Measurements from ENCODE around the gene TMEM81. TPM values are rescaled to one million over a fixed set of nuclear protein-coding genes. Genes with fewer than 3 reads are reported as not detected.

Gene TMEM81
- total RNA-seq, 1 donor from 2014 or later, result not detected

DNA sequence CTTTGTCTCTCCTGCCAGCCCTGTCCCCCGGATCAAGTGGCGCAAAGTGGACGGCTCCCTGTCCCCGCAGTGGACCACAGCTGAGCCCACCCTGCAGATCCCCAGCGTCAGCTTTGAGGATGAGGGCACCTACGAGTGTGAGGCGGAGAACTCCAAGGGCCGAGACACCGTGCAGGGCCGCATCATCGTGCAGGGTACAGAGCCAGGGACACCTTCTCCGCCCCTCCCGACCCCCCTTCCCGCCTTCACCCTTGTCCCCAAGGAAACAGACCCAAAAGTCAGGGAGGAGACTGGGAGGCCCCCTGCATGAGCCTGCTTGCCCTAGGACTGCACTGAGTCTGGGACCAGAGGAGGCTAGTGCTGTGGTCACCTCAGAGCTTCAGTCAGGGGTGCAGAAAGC, 23.0 kb downstream of the TMEM81 start:
- no peak for DNase-seq (ENCODE audit: low spot score)

DNA sequence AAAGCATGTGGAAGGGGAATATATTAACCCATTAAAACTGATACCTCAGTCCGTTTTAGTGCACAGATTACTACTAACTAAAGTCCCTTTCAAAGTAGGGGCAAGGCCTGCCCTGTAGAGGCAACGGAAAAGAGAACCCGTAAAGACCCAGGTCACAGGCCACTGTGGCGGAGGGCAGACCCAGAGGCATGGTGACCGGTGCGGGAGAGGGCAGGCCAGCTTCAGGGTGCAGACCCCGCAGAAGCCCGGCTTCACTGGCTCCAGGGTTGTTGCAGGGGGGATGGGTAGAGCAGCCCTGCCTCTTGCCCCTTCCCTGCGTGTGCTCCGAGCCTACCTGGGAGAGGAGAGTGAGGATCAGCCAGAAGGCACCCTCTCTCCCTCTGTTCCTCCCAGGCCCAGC, 23.5 kb downstream of the TMEM81 start:
- no peak for DNase-seq (ENCODE audit: low spot score)

DNA sequence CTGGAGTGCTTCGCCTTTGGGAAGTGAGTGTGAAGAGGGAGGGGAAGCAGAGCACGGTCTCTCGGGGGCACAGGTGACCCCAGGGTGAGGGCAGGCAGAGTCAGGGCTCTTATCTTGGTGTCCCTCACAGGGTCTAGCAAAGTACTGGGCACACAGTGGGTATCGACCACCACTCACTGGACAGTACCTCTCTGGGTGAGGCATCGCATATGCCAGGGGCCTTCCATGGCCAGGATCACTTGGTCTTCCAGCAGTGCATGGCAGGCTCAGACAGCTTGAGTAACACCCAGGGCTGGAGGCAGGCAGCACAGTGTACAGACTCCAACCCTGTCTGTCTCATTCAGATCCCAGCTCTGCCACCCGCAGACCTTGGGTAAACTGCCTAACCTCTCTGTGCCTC, 24.6 kb downstream of the TMEM81 start:
- no peak for DNase-seq (ENCODE audit: low spot score)

DNA sequence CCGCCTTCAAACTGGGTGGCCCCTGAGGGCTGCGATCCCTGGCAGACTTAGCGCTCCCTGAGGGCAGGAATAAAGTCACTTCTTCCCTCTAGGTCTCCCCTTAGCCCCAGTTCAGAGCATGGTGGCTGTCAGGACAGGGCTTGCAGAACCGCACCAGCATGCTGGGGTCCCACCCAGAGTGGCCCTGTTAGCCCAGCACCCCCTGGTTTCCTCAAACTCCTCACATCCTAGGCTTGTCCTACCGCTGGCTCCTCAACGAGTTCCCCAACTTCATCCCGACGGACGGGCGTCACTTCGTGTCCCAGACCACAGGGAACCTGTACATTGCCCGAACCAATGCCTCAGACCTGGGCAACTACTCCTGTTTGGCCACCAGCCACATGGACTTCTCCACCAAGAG, 25.4 kb downstream of the TMEM81 start:
- no peak for DNase-seq (ENCODE audit: low spot score)

DNA sequence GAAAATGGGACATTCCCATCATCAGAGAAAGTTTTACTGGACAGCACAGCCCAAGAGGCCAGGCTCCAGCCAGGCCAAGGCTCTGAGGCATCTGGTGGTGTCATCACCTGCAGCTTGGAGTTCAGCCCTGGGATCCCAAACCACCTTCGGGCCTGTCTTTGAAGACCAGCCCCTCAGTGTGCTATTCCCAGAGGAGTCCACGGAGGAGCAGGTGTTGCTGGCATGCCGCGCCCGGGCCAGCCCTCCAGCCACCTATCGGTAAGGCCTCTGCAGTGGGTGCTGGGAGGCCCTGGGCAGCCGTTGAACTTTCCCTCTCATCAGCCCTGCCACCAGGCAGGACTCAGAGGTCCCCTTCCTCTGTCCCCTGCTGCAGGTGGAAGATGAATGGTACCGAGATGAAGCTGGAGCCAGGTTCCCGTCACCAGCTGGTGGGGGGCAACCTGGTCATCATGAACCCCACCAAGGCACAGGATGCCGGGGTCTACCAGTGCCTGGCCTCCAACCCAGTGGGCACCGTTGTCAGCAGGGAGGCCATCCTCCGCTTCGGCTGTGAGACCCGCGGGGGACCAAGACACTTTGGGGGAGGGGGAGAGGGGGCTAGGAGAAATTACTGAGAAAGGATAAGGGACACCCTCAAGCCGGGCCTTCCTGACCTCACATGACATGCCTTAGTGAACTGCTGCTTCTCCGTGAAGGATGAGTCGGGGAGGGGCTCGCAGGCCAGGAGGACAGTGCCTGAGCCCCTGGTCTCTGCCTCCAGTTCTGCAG, 26.3 kb downstream of the TMEM81 start:
- DNase-seq (ENCODE audit: low spot score), result no peak

DNA sequence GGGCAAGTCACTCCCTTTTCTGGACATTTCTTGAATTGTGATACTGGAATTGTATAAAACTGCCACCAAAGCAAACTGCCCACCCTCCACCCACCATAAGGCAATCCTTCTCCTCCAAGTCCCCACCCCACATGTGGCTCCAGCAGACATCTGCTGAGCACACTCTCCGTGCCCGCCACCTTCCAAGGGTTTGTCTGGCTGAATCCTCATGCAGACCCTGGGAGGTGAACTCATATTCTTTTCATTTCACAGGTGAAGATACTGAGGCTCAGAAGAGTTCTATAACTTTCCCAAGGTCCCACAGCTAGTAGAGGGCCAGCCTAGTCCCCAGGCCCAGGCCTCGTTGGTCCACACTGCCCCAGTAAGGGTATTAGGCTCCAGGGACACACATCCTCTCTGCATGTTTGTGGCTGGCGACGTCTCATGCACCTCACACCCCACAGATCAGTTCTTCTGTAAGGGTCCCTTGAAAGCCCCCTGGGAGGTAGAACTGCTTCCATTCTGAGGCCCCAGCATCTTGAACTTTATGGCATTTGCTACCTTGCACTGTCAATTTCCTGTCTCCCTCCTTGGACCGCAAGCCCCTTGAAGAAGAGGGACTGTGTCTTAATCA, 27.2 kb downstream of the TMEM81 start:
- DNase-seq (ENCODE audit: low spot score), result no peak

DNA sequence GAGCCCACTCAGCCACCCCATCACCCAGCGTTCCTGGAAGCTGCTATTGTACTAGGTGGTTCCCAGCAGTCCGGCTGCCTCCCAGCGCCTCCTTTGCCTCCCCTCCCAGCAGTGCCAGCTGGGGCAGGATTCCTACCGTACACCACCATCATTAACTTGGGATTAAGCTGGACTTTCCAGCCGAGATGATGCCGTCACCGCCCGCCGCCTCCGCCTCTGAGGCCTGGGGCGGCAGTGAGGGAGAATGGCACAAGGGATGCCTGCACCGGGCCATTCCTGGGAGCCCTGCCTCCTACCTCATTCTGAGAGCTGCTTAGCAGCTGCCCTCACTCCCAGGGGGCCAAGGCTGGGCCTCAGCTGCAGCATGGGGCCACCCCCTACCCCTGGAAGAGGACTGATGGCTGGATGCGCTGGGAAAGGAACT, 28.1 kb downstream of the TMEM81 start:
- DNase-seq (ENCODE audit: low spot score), result no peak

DNA sequence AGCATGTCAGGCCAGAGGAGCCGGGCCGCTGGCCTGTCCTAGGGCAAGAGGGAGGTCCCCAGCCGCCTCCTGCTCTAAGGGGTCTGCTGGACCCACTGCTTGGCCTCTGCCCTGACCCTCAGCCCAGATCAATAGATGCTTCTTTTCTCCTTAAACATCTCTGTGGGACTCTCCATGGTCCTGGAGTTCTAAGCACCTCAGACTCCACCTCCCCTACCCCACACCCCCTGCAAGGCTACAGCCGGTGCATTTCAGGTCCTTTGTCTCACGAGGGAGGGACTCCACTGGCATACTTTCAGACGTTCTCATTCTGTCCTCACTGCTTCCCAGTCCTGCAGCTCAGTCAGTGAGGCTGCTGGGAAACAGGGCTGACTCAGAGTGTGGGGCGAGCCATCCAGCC, 30.2 kb downstream of the TMEM81 start:
- no peak for DNase-seq (ENCODE audit: low spot score)

DNA sequence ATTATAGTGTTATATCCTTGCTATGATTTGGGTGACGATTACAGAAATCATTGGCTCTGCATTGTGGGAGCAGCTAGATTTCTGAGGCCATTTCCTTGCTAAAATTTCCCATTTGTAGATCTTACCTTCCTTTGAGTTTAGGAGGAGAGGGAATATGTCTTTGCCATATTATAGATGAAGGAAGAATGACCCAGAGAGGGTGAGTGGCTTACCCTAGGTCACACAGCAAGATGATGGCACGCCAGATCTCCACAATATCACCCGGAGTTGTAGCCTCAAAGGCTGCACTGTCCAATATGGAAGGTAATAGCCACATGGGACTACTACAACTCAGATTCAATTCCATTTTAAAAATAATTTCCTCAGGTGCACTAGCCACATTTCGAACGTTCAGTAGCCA, 31.0 kb downstream of the TMEM81 start:
- no peak for DNase-seq (ENCODE audit: low spot score)

DNA sequence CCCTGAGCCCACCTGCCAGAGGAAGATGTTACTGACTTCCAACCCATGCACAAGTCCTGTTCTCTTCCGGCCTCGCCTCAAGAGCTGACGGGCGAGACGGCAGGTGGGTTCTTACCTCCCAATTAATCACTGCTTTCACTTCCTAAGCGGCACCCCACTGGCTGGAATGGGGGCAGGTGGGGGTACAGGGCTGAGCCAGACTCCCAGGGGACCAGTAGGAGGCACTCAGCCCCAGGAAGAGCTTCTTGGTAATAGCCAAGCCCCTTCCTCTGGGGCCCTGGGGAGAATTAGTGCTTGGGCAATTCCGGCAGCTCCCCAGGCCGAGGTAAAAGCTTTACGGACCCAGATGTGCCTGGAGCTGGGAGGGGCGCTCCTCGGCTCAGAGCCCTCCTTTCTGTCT, 31.6 kb downstream of the TMEM81 start:
- no peak for DNase-seq (ENCODE audit: low spot score)

DNA sequence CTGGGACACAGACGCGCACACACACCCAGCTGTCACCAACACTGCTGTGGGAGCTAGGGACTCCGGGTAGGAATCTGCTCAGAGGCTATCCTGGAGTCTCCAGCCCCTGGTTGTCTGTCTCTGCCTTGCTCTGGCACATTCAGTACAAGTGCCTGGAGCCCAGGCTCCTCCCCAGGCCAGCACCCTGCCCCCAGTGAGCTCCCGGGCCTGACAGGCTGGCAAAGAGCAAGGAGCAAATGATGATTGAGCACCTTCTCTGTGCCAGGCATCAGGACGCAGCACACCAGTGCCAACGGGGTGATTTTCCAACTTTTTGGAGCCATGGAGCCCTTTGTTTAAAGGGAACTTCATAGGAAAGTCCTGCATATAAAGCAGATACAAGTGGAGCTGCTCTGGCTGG, 34.8 kb downstream of the TMEM81 start:
- DNase-seq (ENCODE audit: low spot score), result no peak

DNA sequence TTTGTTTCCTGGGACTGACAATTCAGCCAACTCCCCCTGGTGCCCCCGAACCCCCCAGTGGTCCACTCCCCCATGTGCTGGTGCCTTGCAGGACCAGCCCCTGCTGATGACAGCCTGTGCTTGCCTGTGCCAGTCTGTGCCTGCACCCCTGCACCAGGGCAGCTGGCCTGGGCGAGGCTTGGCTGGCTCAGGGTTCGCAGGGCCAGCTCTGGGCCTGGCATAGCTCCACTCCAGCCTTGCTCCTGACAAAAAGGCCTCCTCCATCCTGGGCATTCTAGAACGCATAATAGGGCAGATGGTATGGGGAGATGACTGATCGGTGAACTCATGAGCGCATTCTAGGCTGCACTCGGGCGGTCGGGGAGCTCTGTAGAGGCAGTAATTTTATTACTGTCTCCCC, 35.9 kb downstream of the TMEM81 start:
- no peak for DNase-seq (ENCODE audit: low spot score)

DNA sequence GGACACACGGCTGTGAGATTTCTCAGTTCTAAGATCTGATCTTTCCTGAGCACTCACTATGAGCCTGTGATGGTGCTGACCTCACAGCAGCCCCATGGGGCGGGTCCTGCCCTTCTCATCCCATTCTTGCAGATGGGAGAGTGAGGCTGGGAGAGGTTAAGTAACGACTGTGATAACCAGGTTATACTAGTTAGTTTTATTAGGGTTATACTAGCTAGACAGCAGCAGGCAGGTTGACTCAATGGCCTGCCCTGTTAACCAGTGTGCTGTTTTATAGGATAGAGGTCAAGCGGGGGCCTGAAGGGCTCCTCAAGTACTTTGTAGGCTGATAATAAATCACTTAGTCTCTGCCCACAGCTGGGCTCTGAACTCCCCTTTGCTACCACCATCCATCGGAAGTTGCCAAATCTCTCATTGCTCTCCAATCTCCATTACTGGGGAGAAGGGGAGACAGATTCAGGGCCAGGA, 36.5 kb downstream of the TMEM81 start:
- DNase-seq (ENCODE audit: low spot score), result no peak

DNA sequence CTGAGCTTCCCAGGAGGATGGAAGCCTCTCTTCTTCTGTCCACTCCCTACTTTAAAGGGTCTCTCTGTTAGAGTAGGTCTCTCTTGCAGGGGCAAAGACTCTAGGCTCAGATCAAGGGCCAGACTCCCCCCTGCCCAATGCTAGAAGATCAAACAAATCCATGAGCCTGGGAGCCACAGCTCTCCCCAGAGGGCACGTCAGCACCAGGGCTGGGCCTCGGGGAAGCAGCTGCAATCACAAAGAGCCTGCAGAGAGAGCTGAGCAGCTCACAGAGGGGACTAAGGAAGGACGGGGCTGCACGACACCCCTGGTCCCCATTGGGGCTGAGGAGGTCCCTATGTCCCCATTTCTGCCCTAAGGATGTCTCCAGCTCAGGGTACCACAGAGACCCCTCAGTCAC, 37.4 kb downstream of the TMEM81 start:
- no peak for DNase-seq (ENCODE audit: low spot score)

DNA sequence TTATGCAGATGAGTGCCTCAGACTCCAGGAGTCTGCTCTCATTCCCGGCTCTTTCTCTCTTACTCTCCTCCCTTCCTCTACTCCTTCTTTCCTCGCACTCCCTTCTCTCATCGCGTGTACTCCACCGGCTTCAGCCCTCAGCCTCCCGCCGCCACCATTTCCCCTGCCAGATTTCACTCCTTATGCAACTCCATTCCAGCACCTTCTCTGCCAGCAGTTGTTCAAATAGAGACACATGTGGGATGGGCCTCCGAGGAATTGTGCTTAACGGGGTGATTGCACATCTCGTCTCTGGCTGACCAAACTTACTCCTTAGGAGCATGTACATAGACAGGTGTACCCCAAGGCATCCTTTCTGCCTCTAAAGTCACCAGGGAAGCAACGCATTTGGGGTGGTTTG, 39.1 kb downstream of the TMEM81 start:
- no peak for DNase-seq (ENCODE audit: low spot score)

DNA sequence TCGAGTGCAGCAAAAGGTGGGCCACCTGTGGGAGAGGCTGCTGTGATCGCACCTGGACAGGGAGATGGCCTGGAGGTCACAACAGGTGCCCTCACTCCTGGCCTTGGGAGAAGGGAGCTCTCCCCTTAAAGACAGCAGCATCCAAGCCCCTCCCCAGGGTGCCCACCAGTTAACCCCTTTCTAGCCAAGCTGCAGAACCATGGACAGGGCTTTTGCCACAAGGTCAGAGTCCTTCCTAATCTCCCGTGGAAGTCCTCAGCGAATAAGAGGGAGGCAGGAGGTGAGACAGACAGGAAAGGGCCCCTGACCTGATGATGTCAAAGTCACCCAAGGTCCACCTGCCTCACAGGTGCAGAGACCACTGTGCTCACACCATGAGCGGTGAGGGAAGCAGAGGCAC, 39.5 kb downstream of the TMEM81 start:
- DNase-seq (ENCODE audit: low spot score), result no peak

DNA sequence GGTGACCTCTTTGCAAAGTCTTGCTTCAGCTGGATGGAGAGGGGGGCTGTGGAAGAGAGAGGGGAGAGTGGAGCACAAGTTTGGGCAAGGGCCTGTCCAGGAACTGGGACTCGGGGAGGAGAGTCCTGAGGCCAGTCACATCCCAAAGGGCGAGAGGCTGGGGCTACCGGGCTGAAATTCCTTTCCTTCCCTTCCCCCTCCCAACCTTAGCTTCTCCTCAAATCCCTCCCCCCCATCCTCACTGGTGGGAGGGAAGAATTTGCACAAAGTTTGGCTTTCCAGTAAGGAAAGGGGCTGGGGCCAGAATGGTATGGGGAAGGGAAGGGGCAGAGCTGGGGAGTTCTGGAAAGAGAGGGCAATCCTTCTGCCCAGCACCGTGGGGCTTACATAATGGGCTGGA, 40.4 kb downstream of the TMEM81 start:
- DNase-seq (ENCODE audit: low spot score), result no peak

DNA sequence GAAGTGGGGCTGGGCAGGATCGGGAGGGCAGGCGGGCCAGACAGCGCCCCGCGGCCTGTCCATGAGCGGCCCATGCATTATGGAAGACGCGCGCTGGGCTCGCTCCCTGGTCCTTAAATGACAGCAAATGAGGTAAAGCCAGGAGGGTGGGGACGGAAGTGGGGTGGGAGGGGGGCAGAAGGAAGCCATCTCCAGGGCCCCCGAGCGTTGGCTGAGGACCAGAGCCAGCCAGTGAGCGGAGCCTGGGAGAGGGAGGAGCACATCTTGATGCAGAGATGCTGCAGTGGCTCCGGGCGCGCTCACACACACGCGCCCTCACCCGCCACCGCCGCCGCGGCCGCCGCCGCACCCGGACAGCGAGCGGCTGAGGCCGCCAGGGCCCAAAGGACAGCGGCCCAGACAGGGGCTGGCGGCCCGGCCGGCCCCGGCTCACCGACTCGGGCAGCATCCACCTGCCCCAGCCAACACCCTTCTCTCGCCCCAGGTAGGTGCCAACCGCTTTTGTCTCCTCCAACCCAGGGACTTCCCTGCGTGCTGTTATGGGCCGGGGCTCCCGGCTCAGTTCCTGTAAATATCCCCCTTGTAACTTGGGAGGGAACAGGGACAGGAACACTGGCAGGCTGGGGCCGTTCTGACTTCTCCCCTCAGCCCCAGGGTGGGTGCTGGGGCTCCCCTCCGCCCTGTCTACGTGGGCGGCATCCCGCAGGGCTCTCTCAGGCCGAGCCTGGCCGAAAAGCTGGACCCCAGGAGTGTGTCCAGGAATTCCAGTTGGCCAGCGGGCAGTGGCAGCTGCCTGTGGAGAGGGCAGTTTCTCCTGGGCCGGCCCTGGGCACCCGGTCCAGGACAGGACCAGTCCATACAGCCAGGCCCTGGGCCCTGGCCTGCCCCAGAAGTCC, 41.1 kb downstream of the TMEM81 start, which contains the start of gene CNTN2:
Gene CNTN2 (plus strand): TSS at position 302 of the 896 bp plus-strand sequence. CDS start 9,974 bp downstream, outside the sequence.
- DNase-seq (ENCODE audit: low spot score), result peak; percentile 48

DNA sequence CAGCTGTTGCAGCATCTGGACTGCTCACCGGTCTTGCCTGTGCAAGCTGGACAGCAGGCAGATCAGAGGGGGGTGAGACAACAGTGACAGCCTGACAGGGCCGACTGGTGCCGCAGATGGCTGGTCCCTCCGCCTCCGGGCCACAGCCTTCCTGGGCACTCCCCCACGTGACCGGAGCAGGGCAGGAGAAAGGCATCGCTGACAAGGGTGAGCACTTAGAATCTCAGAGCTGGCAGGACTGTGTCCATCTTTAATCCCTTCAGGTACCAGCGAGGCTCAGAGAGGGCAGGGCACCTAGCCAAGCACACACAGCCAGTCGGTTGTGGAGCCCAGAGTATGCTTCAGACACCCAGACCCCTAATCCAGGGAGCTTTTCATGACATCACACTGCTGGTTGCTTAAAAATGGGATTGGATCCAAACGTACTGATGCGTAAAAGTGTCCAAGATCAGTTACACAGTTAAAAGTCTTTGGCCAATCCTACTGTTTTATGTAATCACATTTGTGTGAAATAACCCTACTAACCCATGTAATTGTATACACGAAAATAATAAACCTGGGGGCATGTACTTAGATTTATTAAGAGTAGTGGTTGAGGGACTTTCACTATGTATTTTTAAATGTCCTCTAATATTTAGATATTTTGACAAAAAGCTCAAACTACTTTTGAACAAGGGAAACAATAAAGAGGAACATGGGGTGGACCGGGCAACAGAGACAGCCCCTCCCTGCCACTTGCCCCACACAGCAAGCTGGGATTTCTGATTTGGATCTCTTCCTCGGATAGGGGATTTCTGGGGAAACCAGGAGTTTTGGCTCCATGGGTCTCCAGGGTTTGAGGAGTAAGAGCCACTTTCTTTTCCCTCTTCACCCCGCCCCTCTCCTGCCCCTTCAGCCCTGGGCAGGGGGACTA, 42.0 kb downstream of the TMEM81 start:
- DNase-seq (ENCODE audit: low spot score), result no peak

DNA sequence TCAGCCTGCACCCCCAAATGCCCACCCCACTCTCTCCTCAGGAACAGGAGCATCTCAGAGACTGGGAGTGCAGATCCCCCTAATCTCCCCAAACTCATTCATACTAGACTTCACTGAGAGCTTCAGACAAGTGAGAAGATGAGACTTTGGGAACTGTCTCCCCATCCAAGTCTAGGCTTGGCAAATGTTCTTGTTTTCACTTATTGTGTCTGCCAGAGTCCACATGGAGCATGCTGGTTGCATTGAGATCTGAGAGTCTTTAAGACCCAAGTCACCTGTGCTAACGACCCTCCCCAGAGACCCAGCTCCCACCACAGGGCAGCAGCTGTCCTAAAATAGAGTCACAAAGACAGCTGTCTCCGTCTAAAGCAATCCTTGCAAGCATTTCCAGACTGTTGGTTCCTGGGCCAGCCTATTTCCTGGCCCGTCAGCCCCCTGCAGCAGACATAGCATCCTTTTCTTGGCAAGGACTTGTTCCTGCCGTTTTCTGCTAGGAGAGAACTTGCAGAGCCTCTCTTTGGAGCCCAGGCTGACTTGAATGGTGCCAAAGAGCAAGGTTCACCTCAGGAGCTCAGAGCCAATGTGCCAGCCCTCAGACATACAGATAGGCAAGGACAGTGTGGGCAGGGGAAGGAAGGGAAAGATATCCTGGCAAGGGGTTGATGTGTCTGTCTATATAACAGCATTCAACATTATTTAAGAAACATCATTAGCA, 43.1 kb downstream of the TMEM81 start:
- no peak for DNase-seq (ENCODE audit: low spot score)

All from umbilical cord (tissue), 2 donors.